GM12878 (cell line): ENCODE data around the gene PTMA. TPM values are rescaled to one million over a fixed set of nuclear protein-coding genes. Genes with fewer than 3 reads are reported as not detected.

Source experiments
- CBX5 ChIP-seq: sonication (generic); IDR thresholded peaks from 2 replicates; pipeline ENCODE4 v1.6.1; 2016; ENCODE audit warnings: low read depth, moderate library complexity, mild to moderate bottlenecking, inconsistent platforms
- CREB1 ChIP-seq: IDR thresholded peaks from 2 replicates; pipeline ENCODE4 v1.6.1; 2012; ENCODE audit warnings: low read depth, mild to moderate bottlenecking, inconsistent platforms
- E4F1 ChIP-seq: fragments of 450-650 bp; IDR thresholded peaks from 2 replicates; pipeline ENCODE4 v1.6.1; 2018; ENCODE audit warnings: borderline replicate concordance, mild to moderate bottlenecking; ENCODE audit not compliant: partially characterized antibody
- FOXM1 ChIP-seq: IDR thresholded peaks from 2 replicates; pipeline ENCODE4 v1.6.1; 2012; ENCODE audit warnings: low read depth, mild to moderate bottlenecking, inconsistent platforms, low read length, moderate library complexity
- HCFC1 ChIP-seq: fragments of 150-350 bp; IDR thresholded peaks from 2 replicates; pipeline ENCODE4 v1.6.1; 2014; ENCODE audit warnings: low read length
- HSF1 ChIP-seq: fragments of 150-350 bp; IDR thresholded peaks from 2 replicates; pipeline ENCODE4 v1.6.1; 2014; ENCODE audit warnings: mild to moderate bottlenecking, low read depth, low read length
- IRF4 ChIP-seq: IDR thresholded peaks from 2 replicates; pipeline ENCODE4 v1.6.1; 2011; ENCODE audit warnings: low read depth, low read length
- JUNB ChIP-seq: IDR thresholded peaks from 2 replicates; pipeline ENCODE4 v1.6.1; 2016; ENCODE audit warnings: antibody characterized with exemption, mild to moderate bottlenecking
- KDM1A ChIP-seq: fragments of 200-600 bp; sonication (generic); IDR thresholded peaks from 2 replicates; pipeline ENCODE4 v1.6.1; 2016; ENCODE audit warnings: borderline replicate concordance
- MXI1 ChIP-seq: fragments of 150-350 bp; IDR thresholded peaks from 2 replicates; pipeline ENCODE4 v1.6.1; 2011; ENCODE audit warnings: low read depth, mild to moderate bottlenecking, inconsistent platforms, low read length, improper control_type of control experiment
- MYC ChIP-seq: IDR thresholded peaks from 2 replicates; pipeline ENCODE4 v1.6.1; 2011; ENCODE audit warnings: mild to moderate bottlenecking, low read length, moderate library complexity, inconsistent platforms; ENCODE audit not compliant: insufficient read depth, insufficient replicate concordance, insufficient read length, severe bottlenecking
- SKIL ChIP-seq: fragments of 450-650 bp; IDR thresholded peaks from 2 replicates; pipeline ENCODE4 v1.6.1; 2017; ENCODE audit warnings: mild to moderate bottlenecking, low read depth, inconsistent platforms; ENCODE audit not compliant: poor library complexity, severe bottlenecking
- SREBF2 ChIP-seq: IDR thresholded peaks from 2 replicates; pipeline ENCODE4 v1.6.1; 2012; ENCODE audit warnings: mild to moderate bottlenecking, low read length
- STAT1 ChIP-seq: fragments of 450-650 bp; conservative IDR thresholded peaks from 2 replicates; pipeline ENCODE4 v1.6.1; 2014; ENCODE audit warnings: antibody characterized with exemption, mild to moderate bottlenecking
- SUPT20H ChIP-seq: IDR thresholded peaks from 2 replicates; pipeline ENCODE4 v1.6.1; 2011; ENCODE audit warnings: low read depth, mild to moderate bottlenecking, low read length, moderate library complexity, borderline replicate concordance; ENCODE audit not compliant: control insufficient read depth
- SUZ12 ChIP-seq: fragments of 200-600 bp; sonication (generic); IDR thresholded peaks from one replicate; pipeline ENCODE4 v1.6.1; 2018; ENCODE audit warnings: antibody characterized with exemption, mild to moderate bottlenecking; ENCODE audit not compliant: unreplicated experiment
- USF2 ChIP-seq: IDR thresholded peaks from 2 replicates; pipeline ENCODE4 v1.6.1; 2011; ENCODE audit warnings: low read depth, low read length, improper control_type of control experiment, borderline replicate concordance
- ZNF274 ChIP-seq: IDR thresholded peaks from one replicate; pipeline ENCODE4 v1.8.0; 2011; ENCODE audit not compliant: insufficient read length, insufficient read depth
- ZSCAN29 ChIP-seq: fragments of 450-650 bp; IDR thresholded peaks from 2 replicates; pipeline ENCODE4 v1.6.1; 2017; ENCODE audit warnings: mild to moderate bottlenecking, moderate library complexity
- polyA plus RNA-seq, 11 experiments: library from polyadenylated mRNA; depleted of rRNA in 4 of 11; unstranded in 6 of 11; stranded (reverse) in 5 of 11; fragments of >200 nt; fragmentation: Nextera tagmentation in 4 of 11; fragmentation: Illumina TruSeq in 1 of 11; extraction: Ambion mirVana in 4 of 11; extraction: Trizol in 1 of 11; gene quantifications; 1 replicate in 1 of 11; 2 replicates in 10 of 11; pipeline versions ENCODE4 v1.2.1 to v1.2.3, GENCODE V29; 2011 to 2016; ENCODE audit warnings: inconsistent platforms in 2 of 11, missing spikeins in 2 of 11, low read depth in 1 of 11
- total RNA-seq, 4 experiments: library from RNA; depleted of rRNA in 3 of 4; stranded (reverse); fragments of >200 nt in 3 of 4; fragmentation: Illumina TruSeq in 1 of 4; extraction: Trizol in 1 of 4; gene quantifications; 2 replicates each; pipeline versions ENCODE4 v1.2.1 to v1.2.3, GENCODE V29; 2013 to 2021

Gene PTMA
- total and polyA plus RNA-seq, 10 of the 15 experiments (the other 5 are each of a cell fraction or from before 2014, with no cell fraction given): 1,144 to 5,018 (median 3,464) TPM

- no peak for TF ChIP-seq E4F1
- no peak for TF ChIP-seq FOXM1
- TF ChIP-seq JUNB: no peak
- no peak for TF ChIP-seq SUPT20H
- TF ChIP-seq MXI1: no peak
- no peak for TF ChIP-seq HSF1
- TF ChIP-seq SKIL: no peak
- no peak for TF ChIP-seq HCFC1
- TF ChIP-seq ZSCAN29: 0 out of 2 replicates have a peak, but pooled peaks have one; percentile 12
- TF ChIP-seq CREB1: no peak
- no peak for TF ChIP-seq CBX5
- no peak for TF ChIP-seq SUZ12
- TF ChIP-seq ZNF274: no peak
- 0 out of 2 replicates have a peak, but pooled peaks have one; percentile 10 for TF ChIP-seq STAT1
- no peak for TF ChIP-seq SREBF2
- TF ChIP-seq MYC: no peak
- no peak for TF ChIP-seq KDM1A
- TF ChIP-seq USF2: no peak
- TF ChIP-seq IRF4: no peak
Observed at GRCh38 chr2:231708773-231709635, 679 bp downstream of the PTMA start (continued).
